ENCODE data around the gene CEPT1. TPM values are rescaled to one million over a fixed set of nuclear protein-coding genes. Genes with fewer than 3 reads are reported as not detected.

CEPT1 gene
- total RNA-seq, 1 donor from 2014 or later = 24.2 TPM

DNA sequence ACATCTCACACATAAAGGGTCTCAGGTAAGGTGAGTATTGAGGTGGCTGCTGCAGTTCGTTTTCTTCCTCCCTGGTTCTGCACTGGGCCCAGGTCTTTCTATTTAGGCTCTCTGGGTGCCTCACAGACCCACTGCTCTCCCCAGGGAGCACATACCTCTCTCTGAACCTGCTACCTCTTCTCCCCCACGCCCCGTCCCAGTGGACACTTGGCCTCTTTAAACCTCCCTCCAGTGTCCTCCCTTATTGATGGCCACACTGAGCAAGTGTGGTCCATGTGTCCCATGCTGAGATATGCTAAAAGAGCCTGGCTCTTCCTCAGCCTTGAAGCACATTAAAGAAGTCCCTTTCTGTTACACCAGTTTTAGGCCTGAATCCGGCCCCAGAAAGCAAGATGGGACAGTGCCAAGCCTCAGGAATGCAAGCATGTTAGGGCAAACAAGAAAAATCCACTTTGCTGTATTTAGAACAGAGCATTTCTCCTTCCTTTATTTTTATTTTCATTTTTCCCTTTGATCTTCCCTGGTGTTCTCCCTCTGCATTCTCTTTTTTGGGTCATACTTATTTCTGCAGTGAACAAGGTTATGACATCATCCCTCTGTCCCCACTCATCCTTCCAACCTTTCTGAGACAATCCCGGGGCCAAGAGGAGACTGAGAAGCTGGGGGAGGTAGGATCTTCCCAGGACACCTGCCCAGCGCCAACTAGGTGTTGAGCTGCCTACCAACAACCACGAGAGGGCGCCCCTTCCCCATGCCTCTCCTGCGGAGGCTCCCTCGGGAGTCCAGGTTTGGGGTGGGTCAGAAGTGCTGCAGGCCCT, 82.5 kb downstream of the CEPT1 start:
- TF ChIP-seq, protein P1, sequence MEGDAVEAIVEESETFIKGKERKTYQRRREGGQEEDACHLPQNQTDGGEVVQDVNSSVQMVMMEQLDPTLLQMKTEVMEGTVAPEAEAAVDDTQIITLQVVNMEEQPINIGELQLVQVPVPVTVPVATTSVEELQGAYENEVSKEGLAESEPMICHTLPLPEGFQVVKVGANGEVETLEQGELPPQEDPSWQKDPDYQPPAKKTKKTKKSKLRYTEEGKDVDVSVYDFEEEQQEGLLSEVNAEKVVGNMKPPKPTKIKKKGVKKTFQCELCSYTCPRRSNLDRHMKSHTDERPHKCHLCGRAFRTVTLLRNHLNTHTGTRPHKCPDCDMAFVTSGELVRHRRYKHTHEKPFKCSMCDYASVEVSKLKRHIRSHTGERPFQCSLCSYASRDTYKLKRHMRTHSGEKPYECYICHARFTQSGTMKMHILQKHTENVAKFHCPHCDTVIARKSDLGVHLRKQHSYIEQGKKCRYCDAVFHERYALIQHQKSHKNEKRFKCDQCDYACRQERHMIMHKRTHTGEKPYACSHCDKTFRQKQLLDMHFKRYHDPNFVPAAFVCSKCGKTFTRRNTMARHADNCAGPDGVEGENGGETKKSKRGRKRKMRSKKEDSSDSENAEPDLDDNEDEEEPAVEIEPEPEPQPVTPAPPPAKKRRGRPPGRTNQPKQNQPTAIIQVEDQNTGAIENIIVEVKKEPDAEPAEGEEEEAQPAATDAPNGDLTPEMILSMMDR (IDR thresholded peaks at IDR 0.05) = peak; percentile 88
- H3K4me3 Mint-ChIP-seq (ENCODE audit: unreplicated experiment) = no peak overlapping the region
- H3K27ac Mint-ChIP-seq (ENCODE audit: unreplicated experiment) = peak overlapping the region; percentile 36
- H3K4me1 Mint-ChIP-seq (ENCODE audit: low read depth) = peaks cover 26% of the 10 kb centered on the region
- no peaks in the 10 kb centered on the region for H3K9me3 Mint-ChIP-seq (ENCODE audit: low read depth)
- DNase-seq (ENCODE audit: low spot score) = no peak
- peaks cover 8% of the 10 kb centered on the region for H3K27me3 Mint-ChIP-seq (ENCODE audit: low read depth)
- no peaks in the 10 kb centered on the region for H3K36me3 Mint-ChIP-seq (ENCODE audit: low read depth)

DNA sequence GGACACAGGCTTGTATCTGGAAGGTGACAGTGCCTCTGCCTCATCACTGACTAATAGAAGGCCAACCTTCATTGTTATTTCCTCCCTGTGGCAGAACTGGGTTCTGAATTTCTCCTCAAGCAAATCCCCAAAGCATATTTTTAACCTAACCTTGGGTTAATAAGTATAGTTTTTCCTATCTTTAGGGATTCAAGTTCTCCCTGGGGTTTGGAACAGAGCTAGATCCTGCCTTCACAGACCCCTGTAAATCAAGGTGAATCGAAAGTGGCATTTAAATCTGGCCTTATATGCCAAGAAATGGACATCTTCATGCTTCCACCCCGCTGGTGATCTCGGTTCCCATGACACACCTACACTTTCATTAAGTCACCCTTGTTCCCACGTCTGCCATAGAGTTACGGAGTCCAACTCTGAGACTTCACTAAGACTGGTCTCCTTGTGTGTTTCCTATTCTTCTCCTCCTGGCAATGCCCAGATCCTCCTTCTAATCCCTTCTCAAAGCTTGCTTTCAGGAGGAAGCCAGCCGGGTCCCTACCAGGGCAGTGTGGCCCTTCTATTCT, 83.2 kb downstream of the CEPT1 start:
- Mint-ChIP-seq H3K4me3 (ENCODE audit: unreplicated experiment) (no peak overlapping the region), H3K4me1 (ENCODE audit: low read depth) (peaks cover 32% of the 10 kb centered on the region), H3K9me3 (ENCODE audit: low read depth) (no peaks in the 10 kb centered on the region), H3K27me3 (ENCODE audit: low read depth) (peaks cover 8% of the 10 kb centered on the region), H3K36me3 (ENCODE audit: low read depth) (no peaks in the 10 kb centered on the region), H3K27ac (ENCODE audit: unreplicated experiment) (no peak overlapping the region)
- TF ChIP-seq, protein P1 (IDR thresholded peaks at IDR 0.05) = peak; percentile 15
- DNase-seq (ENCODE audit: low spot score) = no peak

DNA sequence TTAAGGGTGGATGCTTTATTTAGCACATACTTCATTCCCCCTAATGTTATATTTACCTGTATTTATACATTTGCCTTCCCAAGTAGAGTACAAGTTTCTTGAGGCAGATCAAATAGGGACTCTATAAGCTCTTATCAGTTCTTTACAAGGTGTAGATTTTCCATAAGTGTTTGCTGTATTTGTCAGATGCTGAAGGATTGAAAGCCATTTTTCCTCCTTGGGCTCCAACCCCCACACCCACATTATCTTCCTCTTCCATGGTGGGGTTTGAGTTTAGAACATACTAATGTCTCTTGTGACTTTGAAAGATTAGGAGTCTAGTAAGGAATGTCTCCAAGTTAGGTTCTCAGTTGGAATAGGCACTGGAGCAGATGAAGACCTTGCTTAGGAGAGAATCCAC, 85.1 kb downstream of the CEPT1 start:
- peaks cover 46% of the 10 kb centered on the region for H3K4me1 Mint-ChIP-seq (ENCODE audit: low read depth)
- TF ChIP-seq, protein P1 (IDR thresholded peaks at IDR 0.05) = no peak
- H3K4me3 Mint-ChIP-seq (ENCODE audit: unreplicated experiment) = no peak overlapping the region
- H3K27ac Mint-ChIP-seq (ENCODE audit: unreplicated experiment) = no peak overlapping the region
- no peaks in the 10 kb centered on the region for H3K36me3 Mint-ChIP-seq (ENCODE audit: low read depth)
- peaks cover 6% of the 10 kb centered on the region for H3K27me3 Mint-ChIP-seq (ENCODE audit: low read depth)
- no peak for DNase-seq (ENCODE audit: low spot score)
- no peaks in the 10 kb centered on the region for H3K9me3 Mint-ChIP-seq (ENCODE audit: low read depth)

DNA sequence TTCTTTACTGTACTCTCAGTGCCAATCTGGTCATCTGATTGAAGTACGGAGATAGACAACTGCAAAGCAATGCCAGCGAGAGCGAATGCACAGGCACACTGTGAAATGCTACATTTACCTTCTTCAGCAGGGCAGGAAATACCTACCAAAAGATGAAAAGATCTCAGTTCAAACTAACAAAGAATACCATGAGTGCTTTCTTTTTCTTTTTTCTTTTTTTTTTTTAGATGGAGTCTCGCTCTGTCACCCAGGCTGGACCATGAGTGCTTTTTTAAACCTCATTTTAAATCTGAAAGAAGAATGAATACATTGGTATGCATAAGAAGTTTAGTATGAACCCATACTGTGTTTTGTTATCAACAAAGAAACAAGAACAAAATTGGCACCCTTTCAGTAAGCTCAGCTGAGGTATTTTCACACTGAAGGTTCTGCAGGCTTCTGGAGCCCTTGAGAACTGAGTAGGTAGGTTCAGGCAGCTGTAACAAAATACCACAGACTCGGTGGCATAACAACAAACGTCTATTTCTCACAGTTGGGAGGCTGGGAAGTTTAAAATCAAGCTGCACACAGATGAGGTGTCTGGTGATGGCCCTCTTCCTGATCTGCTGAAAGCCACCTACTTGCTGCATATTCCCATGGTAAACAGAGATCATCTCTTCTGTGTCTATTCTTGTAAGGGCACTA, 85.8 kb downstream of the CEPT1 start:
- Mint-ChIP-seq H3K36me3 (ENCODE audit: low read depth) (no peaks in the 10 kb centered on the region), H3K27me3 (ENCODE audit: low read depth) (peaks cover 6% of the 10 kb centered on the region), H3K27ac (ENCODE audit: unreplicated experiment) (no peak overlapping the region), H3K4me1 (ENCODE audit: low read depth) (peaks cover 46% of the 10 kb centered on the region), H3K9me3 (ENCODE audit: low read depth) (no peaks in the 10 kb centered on the region), H3K4me3 (ENCODE audit: unreplicated experiment) (no peak overlapping the region)
- no peak for DNase-seq (ENCODE audit: low spot score)
- TF ChIP-seq, protein P1 (IDR thresholded peaks at IDR 0.05) = no peak

DNA sequence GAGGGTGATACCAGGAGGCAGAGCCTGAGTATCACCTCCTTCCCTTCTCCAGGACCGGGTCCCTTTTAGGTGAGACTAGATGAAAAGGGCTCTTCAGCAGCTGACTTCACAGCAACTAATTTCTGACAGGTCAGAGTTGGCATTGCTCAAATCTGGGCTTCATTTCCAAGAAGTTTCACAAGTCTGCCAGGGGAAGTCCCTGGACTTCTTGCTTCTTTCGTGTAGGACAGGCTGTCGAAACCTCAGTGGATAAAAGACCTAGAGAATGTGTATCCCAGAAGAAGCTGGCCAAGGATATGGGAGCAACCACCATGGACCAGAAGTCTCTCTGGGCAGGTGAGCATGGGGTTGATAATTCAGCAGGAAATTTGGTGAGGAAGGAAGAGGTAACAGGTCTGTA, 87.4 kb downstream of the CEPT1 start, which contains the start of gene CHI3L2:
TSS of gene CHI3L2 (plus strand) at position 280 of the 400 bp plus-strand sequence. CDS start at position 297, 17 bp downstream.
- Mint-ChIP-seq H3K27ac (ENCODE audit: unreplicated experiment) (peak within 1 kb of the TSS; percentile 60), H3K4me1 (ENCODE audit: low read depth) (peaks cover 41% of the 10 kb centered on the region), H3K4me3 (ENCODE audit: unreplicated experiment) (no peak within 1 kb of the TSS)

More for the DNA sequence above, 87.4 kb downstream of the CEPT1 start, which contains the start of gene CHI3L2:
- no peaks in the 10 kb centered on the region for H3K9me3 Mint-ChIP-seq (ENCODE audit: low read depth)
- H3K27me3 Mint-ChIP-seq (ENCODE audit: low read depth) = peaks cover 1% of the 10 kb centered on the region
- TF ChIP-seq, protein P1 (IDR thresholded peaks at IDR 0.05) = no peak
- H3K36me3 Mint-ChIP-seq (ENCODE audit: low read depth) = no peaks in the 10 kb centered on the region
- no peak for DNase-seq (ENCODE audit: low spot score)
